ENCODE data around the gene PTTG1IP.

Gene PTTG1IP

GRCh38 chr21:44828362-44829056 lies 45.0 kb downstream of the PTTG1IP start:
- no peak for DNase-seq (ENCODE audit: low read depth in 2 of 2, low spot score in 1 of 2)

GRCh38 chr21:44823179-44823660 lies 50.3 kb downstream of the PTTG1IP start:
- no peak for DNase-seq (ENCODE audit: low read depth in 2 of 2, low spot score in 1 of 2)

GRCh38 chr21:44822484-44823178 lies 50.9 kb downstream of the PTTG1IP start:
- DNase-seq (ENCODE audit: low read depth in 2 of 2, low spot score in 1 of 2) = no peak

- DNase-seq (ENCODE audit: low read depth in 2 of 2, low spot score in 1 of 2) = no peak
These were observed 52.6 kb downstream of the PTTG1IP start for GRCh38 chr21:44820851-44821250.

- no peak for DNase-seq (ENCODE audit: low read depth in 2 of 2, low spot score in 1 of 2)
These were observed 53.9 kb downstream of the PTTG1IP start for GRCh38 chr21:44819283-44820243.

- no peak for DNase-seq (ENCODE audit: low read depth in 2 of 2, low spot score in 1 of 2)
These were observed 54.9 kb downstream of the PTTG1IP start for GRCh38 chr21:44818640-44819011.

- peak; percentile 46 to 71 for DNase-seq (ENCODE audit: low read depth in 2 of 2, low spot score in 1 of 2)
These were observed 55.4 kb downstream of the PTTG1IP start, which contains the start of gene SUMO3 for GRCh38 chr21:44817914-44818639. SUMO3 (minus strand) TSS chr21:44818062; CDS start chr21:44817968, 94 bp downstream.

GRCh38 chr21:44817506-44817880 lies 56.0 kb downstream of the PTTG1IP start:
- peak; percentile 85 to 86 for DNase-seq (ENCODE audit: low read depth in 2 of 2, low spot score in 1 of 2)

- DNase-seq (ENCODE audit: low read depth in 2 of 2, low spot score in 1 of 2) = no peak
These were observed 56.6 kb downstream of the PTTG1IP start for GRCh38 chr21:44816761-44817505.

- no peak for DNase-seq (ENCODE audit: low read depth in 2 of 2, low spot score in 1 of 2)
These were observed 57.5 kb downstream of the PTTG1IP start for GRCh38 chr21:44815852-44816628.

- no peak for DNase-seq (ENCODE audit: low read depth in 2 of 2, low spot score in 1 of 2)
These were observed 58.3 kb downstream of the PTTG1IP start for GRCh38 chr21:44815225-44815624.

GRCh38 chr21:44814498-44815023 lies 58.9 kb downstream of the PTTG1IP start:
- DNase-seq (ENCODE audit: low read depth in 2 of 2, low spot score in 1 of 2) = no peak

- DNase-seq (ENCODE audit: low read depth in 2 of 2, low spot score in 1 of 2) = no peak
These were observed 59.8 kb downstream of the PTTG1IP start for GRCh38 chr21:44813727-44814126.

GRCh38 chr21:44813149-44813548 lies 60.3 kb downstream of the PTTG1IP start:
- DNase-seq (ENCODE audit: low read depth in 2 of 2, low spot score in 1 of 2) = no peak

GRCh38 chr21:44812640-44813039 lies 60.9 kb downstream of the PTTG1IP start:
- no peak for DNase-seq (ENCODE audit: low read depth in 2 of 2, low spot score in 1 of 2)

GRCh38 chr21:44810779-44811178 lies 62.7 kb downstream of the PTTG1IP start:
- DNase-seq (ENCODE audit: low read depth in 2 of 2, low spot score in 1 of 2) = no peak

GRCh38 chr21:44805859-44806258 lies 67.6 kb downstream of the PTTG1IP start:
- DNase-seq (ENCODE audit: low read depth in 2 of 2, low spot score in 1 of 2) = no peak

GRCh38 chr21:44805226-44805625 lies 68.3 kb downstream of the PTTG1IP start:
- no peak for DNase-seq (ENCODE audit: low read depth in 2 of 2, low spot score in 1 of 2)

- no peak for DNase-seq (ENCODE audit: low read depth in 2 of 2, low spot score in 1 of 2)
These were observed 68.7 kb downstream of the PTTG1IP start for GRCh38 chr21:44804762-44805161.

Data from stimulated activated CD8-positive, alpha-beta memory T cell treated with anti-CD3 and anti-CD28 coated beads, Interleukin-4, amount 100 ng/mL, for 1 hour (primary cell).